Kidney epithelial cell (primary cell): ENCODE results near the gene MYO18B. TPM values are rescaled to one million over a fixed set of nuclear protein-coding genes. Genes with fewer than 3 reads are reported as not detected.

Experiments used
- DNase-seq: peaks from one replicate; pipeline ENCODE4 v3.0.0-alpha.2; 2010; ENCODE audit warnings: low read depth
- H3K27me3 ChIP-seq: 2 replicates; pipeline ENCODE4 v1.6.0; 2011; ENCODE audit warnings: low read length; ENCODE audit not compliant: control insufficient read depth, insufficient read depth
- H3K36me3 ChIP-seq: 2 replicates; pipeline ENCODE4 v1.5.1; 2011; ENCODE audit warnings: low read length; ENCODE audit not compliant: control insufficient read depth, insufficient read depth
- H3K4me3 ChIP-seq: 2 replicates; pipeline ENCODE4 v1.5.1; 2011; ENCODE audit warnings: low read depth, mild to moderate bottlenecking, control low read depth, low read length
- total RNA-seq: library from RNA; depleted of rRNA; stranded (reverse); fragments of >200 nt; gene quantifications from 2 replicates; pipeline ENCODE4 v1.2.3, GENCODE V29; 2015
- TF ChIP-seq, protein P1 (sequence below): IDR thresholded peaks from 2 replicates; pipeline ENCODE4 v1.5.1; 2011; ENCODE audit warnings: mild to moderate bottlenecking, moderate library complexity, low read length, control low read depth, inconsistent platforms; ENCODE audit not compliant: insufficient read depth, poor library complexity, severe bottlenecking

The MYO18B gene
- total RNA-seq, 1 donor from 2014 or later, result not detected

DNA sequence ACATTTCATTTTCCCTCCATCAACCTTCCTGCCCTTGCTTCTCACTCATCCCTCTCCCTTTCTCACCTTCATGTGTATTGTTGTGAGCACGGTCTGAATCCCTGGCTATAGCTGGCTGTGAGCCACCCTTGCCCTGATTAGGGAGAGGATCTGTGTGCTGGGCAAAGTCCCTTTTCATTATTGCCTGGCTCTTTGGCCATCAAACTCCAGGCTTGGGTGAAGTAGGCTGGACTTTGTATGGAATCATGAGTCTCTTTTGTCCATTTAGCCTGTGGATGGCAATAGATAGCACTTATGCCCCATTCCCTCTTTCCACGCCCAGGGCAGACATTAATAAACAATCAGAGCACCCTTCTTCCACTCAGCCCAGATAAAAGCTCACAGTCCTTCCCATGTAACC is 6.7 kb downstream of the MYO18B start:
- no peaks in the 10 kb centered on the region for H3K36me3 ChIP-seq
- TF ChIP-seq, protein P1, sequence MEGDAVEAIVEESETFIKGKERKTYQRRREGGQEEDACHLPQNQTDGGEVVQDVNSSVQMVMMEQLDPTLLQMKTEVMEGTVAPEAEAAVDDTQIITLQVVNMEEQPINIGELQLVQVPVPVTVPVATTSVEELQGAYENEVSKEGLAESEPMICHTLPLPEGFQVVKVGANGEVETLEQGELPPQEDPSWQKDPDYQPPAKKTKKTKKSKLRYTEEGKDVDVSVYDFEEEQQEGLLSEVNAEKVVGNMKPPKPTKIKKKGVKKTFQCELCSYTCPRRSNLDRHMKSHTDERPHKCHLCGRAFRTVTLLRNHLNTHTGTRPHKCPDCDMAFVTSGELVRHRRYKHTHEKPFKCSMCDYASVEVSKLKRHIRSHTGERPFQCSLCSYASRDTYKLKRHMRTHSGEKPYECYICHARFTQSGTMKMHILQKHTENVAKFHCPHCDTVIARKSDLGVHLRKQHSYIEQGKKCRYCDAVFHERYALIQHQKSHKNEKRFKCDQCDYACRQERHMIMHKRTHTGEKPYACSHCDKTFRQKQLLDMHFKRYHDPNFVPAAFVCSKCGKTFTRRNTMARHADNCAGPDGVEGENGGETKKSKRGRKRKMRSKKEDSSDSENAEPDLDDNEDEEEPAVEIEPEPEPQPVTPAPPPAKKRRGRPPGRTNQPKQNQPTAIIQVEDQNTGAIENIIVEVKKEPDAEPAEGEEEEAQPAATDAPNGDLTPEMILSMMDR, result no peak
- no peak overlapping the region for H3K4me3 ChIP-seq
- no peaks in the 10 kb centered on the region for H3K27me3 ChIP-seq
- DNase-seq, result no peak

GRCh38 chr22:25749420-25750169 is 7.6 kb downstream of the MYO18B start:
- TF ChIP-seq, protein P1, result no peak
- Histone ChIP-seq H3K27me3 (no peaks in the 10 kb centered on the region), H3K4me3 (no peak overlapping the region), H3K36me3 (no peaks in the 10 kb centered on the region)
- no peak for DNase-seq

DNA sequence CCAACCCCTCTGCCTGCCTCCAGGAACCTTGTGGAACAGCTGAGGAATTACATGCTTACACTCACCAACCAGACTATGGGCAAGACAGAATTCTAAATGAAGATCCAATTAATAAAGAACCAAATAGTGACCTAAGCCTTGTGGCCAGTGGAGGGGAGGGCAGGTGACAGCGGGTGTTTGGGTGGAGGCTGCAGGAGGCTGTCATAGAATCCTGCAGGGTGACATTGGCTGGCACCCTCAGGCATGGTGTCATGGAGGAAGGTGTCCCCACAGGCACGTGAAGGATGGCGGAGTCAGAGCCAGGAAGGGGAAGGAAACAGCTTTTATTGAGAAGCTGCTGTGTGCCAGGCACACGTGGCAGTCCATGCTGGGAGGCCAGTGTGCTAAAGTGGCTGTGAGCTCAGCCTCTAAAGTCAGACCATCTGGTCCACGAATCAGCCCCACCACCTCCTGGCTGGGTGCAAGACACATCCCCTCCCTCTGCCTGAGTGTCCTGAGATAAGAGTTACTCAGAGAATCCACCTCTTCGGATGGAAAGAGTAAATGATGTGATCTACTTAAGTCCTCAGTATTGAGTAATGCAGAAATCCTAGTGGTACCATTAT is 8.7 kb downstream of the MYO18B start:
- TF ChIP-seq, protein P1, result no peak

DNA sequence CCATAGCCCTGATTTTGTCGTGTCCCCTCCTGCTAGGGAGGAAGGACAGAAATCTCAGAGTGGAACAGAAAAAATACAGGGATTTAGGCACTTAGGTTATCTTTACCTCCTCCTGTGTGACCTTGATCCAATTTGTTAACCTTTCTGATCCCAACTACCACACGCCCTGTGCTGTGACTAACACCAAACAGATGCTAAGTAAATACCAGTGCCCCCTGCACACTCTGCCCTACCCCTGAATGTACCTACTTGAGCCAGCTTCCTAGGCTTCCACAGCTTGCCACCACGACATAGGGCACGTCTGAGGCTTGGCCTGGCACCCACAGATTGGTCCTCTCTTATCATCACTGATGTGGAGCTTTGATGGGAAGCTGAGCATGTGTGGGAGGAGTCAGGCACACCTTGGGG is 9.2 kb downstream of the MYO18B start:
- H3K4me3 ChIP-seq, result no peak overlapping the region
- no peaks in the 10 kb centered on the region for H3K36me3 ChIP-seq
- no peak for DNase-seq
- H3K27me3 ChIP-seq, result no peaks in the 10 kb centered on the region
- TF ChIP-seq, protein P1, result no peak

More for the DNA sequence above, 8.7 kb downstream of the MYO18B start:
- no peak for DNase-seq
- H3K27me3 ChIP-seq, result no peaks in the 10 kb centered on the region
- no peaks in the 10 kb centered on the region for H3K36me3 ChIP-seq
- no peak overlapping the region for H3K4me3 ChIP-seq

- no peaks in the 10 kb centered on the region for H3K27me3 ChIP-seq
- DNase-seq, result no peak
- TF ChIP-seq, protein P1, result no peak
- no peak overlapping the region for H3K4me3 ChIP-seq
- no peaks in the 10 kb centered on the region for H3K36me3 ChIP-seq
These were observed 10.7 kb downstream of the MYO18B start for GRCh38 chr22:25752615-25753214.
